ENCODE results near the gene KBTBD8.
A peak's percentile ranks its signal among the peaks of the same experiment; 100 is the strongest.

The KBTBD8 gene

GRCh38 chr3:67034371-67034770 is 36.3 kb downstream of the KBTBD8 start:
- no peak for DNase-seq (ENCODE audit: low read depth, low spot score)

GRCh38 chr3:67037615-67038014 is 39.5 kb downstream of the KBTBD8 start:
- no peak for DNase-seq (ENCODE audit: low read depth, low spot score)

GRCh38 chr3:67044295-67044694 is 46.2 kb downstream of the KBTBD8 start:
- peak; percentile 28 for DNase-seq (ENCODE audit: low read depth, low spot score)

GRCh38 chr3:67044955-67045354 is 46.8 kb downstream of the KBTBD8 start:
- peak; percentile 43 for DNase-seq (ENCODE audit: low read depth, low spot score)

- no peak for DNase-seq (ENCODE audit: low read depth, low spot score)
These were observed 47.8 kb downstream of the KBTBD8 start for GRCh38 chr3:67045711-67046465.

- no peak for DNase-seq (ENCODE audit: low read depth, low spot score)
These were observed 48.9 kb downstream of the KBTBD8 start for GRCh38 chr3:67047051-67047450.

- DNase-seq (ENCODE audit: low read depth, low spot score) = no peak
These were observed 50.1 kb downstream of the KBTBD8 start for GRCh38 chr3:67048067-67048714.

- no peak for DNase-seq (ENCODE audit: low read depth, low spot score)
These were observed 50.6 kb downstream of the KBTBD8 start for GRCh38 chr3:67048715-67049074.

- DNase-seq (ENCODE audit: low read depth, low spot score) = no peak
These were observed 61.3 kb downstream of the KBTBD8 start for GRCh38 chr3:67059443-67059842.
